GM18909 (cell line): ENCODE results near the gene GNAS-AS1.
A peak's percentile ranks its signal among the peaks of the same experiment; 100 is the strongest.

Experiments used
- ATAC-seq: cut with Tn5 transposase; IDR thresholded peaks from one replicate; pipeline ENCODE4 v1.9.1; 2021; ENCODE audit warnings: mild to moderate bottlenecking; ENCODE audit not compliant: unreplicated experiment, poor library complexity

Gene GNAS-AS1

GRCh38 chr20:58850693-58851174 lies at the start of gene GNAS-AS1:
Gene GNAS-AS1 (minus strand): TSS chr20:58850902.
- ATAC-seq, result peak; percentile 86

- no peak for ATAC-seq
These were observed 49.7 kb upstream of the GNAS-AS1 start for GRCh38 chr20:58900397-58900796.

- no peak for ATAC-seq
These were observed 48.8 kb upstream of the GNAS-AS1 start for GRCh38 chr20:58899512-58899911.

DNA sequence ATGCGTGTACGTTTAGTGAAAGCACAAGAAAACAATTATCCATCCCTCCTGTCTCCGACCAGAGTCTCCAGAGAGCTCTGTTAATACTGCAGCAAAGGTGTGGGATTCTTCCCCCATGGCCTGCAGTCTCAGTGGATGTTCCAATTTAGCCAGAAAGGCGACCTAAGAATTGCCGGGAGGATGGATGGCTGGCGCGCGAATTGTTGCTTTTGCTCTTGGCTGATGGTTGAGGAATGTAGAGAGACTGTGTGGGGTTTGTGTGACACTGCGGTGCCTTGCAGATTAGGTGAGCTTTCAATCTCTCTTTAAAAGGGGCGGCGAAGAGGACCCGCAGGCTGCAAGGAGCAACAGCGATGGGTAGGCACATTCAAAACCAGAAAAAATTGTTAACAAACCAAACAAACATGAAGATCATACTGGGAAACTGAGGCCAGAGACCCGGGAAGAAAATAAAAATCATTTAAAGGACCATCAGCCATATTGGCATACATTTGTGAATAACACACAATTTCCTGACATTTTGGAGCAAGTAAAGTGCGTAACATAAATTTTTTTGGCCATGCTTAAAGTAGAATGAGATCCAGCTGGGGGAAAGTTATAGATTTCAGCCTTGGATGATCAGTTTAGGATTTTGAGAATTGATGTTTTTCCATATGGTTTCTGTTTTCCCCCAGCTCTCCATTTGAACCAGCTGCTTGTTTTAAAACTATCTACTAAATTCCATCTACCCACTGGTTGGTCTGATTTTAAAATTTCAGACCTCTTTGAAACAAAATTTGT lies 48.1 kb upstream of the GNAS-AS1 start:
- ATAC-seq, result no peak

DNA sequence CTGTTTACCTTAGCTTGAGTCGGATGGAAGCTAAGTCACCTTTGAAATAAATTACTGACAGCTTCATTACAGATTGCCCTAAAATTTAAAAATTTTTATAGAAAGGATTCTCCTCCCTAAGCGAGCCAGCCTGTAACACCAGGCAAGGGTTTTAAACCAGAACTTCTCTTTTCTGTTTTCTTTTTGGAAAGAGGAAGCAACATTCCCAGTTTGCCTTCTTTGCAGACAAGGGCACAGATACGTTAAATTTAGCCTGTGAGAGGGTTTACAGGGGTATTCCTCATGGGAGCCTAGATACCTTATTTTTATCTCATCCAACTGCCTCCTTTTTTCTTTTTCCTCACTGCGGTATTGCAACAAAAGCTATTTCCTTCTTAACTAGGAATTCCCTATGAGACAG lies 46.8 kb upstream of the GNAS-AS1 start:
- no peak for ATAC-seq

- no peak for ATAC-seq
These were observed 46.1 kb upstream of the GNAS-AS1 start for GRCh38 chr20:58896820-58897219.

- ATAC-seq, result no peak
These were observed 44.9 kb upstream of the GNAS-AS1 start for GRCh38 chr20:58895448-58896180.

GRCh38 chr20:58894652-58895447 lies 44.1 kb upstream of the GNAS-AS1 start:
- no peak for ATAC-seq

DNA sequence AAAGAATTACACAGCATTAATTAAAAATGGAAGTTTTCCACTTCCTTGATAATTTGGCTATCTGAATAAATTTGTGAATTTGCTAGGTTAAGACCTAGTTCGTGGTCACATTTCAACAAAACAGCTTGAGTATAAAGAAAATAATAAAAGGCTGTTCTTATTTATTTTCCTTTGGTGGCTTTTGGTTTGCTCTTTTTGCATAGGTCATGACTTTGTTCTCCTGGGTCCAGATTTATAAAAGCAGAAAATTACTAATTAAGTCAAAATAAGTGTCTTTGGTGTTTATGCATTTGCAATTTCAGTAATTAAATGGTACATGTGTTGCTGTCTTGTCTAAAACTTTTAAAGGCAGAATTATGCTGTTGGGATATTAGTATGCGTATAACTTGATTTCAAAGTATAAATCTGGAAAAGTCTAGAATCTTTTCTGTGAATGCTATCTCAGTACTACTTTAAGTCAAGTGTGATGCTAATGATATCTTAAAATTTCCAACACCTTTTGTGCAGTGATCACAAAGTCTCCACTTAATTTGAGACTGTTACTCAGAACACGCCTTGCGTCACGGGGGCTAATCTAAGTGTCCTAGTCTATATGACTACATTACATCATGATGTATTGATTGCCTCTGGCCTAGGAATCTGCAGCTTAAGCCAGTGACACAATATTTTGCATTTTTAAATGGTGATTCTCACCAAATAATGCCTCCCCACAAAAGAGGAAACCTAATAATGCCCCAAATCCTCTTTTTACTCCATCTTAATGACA lies 42.8 kb upstream of the GNAS-AS1 start:
- no peak for ATAC-seq

DNA sequence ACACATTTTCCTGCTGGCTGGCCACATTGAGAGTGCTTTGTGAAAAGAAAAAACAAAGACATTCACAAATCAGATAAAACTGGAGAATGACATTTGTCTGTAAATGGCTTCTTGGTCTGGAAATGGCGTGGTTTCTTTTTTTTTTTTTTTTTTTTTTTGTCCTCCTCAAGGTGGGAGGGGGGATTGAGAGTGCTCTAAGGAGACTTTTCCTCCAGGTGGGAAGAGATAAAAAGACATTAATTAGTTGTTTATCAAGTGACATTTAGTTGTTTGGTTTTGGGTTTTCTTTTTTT lies 42.2 kb upstream of the GNAS-AS1 start:
- ATAC-seq, result no peak

GRCh38 chr20:58892141-58892931 lies 41.6 kb upstream of the GNAS-AS1 start:
- ATAC-seq, result no peak

GRCh38 chr20:58891718-58892140 lies 41.0 kb upstream of the GNAS-AS1 start:
- no peak for ATAC-seq

DNA sequence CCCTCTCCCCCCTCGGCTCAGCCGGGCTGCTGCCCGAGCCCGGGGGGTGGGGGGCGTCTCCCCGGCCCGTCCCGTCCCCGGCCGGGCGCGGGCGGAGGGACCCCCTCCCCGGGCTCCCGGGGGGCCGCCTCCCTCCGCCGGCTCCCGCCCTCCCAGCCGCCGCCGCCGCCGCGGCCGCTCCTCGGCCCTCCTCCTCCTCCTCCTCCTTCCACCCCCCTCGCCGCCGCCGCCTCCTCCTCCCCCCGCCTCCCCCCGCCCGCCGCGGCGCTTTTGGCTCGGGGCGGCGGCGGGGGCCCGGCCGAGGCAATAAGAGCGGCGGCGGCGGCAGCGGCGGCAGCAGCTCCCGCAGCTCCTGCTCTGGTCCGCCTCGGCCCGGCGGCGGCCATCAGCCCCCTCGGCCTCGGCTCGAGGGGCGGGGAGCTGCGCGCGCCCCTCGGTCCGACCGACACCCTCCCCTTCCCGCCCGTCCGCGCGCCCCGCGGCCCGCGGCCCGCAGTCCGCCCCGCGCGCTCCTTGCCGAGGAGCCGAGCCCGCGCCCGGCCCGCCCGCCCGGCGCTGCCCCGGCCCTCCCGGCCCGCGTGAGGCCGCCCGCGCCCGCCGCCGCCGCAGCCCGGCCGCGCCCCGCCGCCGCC lies 40.5 kb upstream of the GNAS-AS1 start:
- no peak for ATAC-seq

- ATAC-seq, result no peak
These were observed 39.9 kb upstream of the GNAS-AS1 start for GRCh38 chr20:58890518-58891085.

GRCh38 chr20:58889798-58890517 lies 39.3 kb upstream of the GNAS-AS1 start:
- ATAC-seq, result no peak

- ATAC-seq, result no peak
These were observed 38.6 kb upstream of the GNAS-AS1 start for GRCh38 chr20:58889334-58889760.

- ATAC-seq, result peak; percentile 43
These were observed 38.0 kb upstream of the GNAS-AS1 start for GRCh38 chr20:58888521-58889333.
